Common myeloid progenitor, CD34-positive (primary cell): ENCODE data around the gene SPATA31D4. TPM values are rescaled to one million over a fixed set of nuclear protein-coding genes. Genes with fewer than 3 reads are reported as not detected.
"Not testable (repeated sequence)": the region's sequence is repeated elsewhere in the genome, so short reads cannot be mapped to it uniquely, and the experiment has no call there.

Experiments used
- CTCF ChIA-PET: fragments of 350-600 bp; sonication (Branson Sonifier 250); formaldehyde crosslinking; loops from one replicate; lab custom pipeline; 2021; ENCODE audit warnings: antibody characterized with exemption; lab: Charles Lee
- POLR2A ChIA-PET: fragments of 350-600 bp; sonication (Branson Sonifier 250); formaldehyde crosslinking; loops from one replicate; lab custom pipeline; 2021; ENCODE audit warnings: antibody characterized with exemption; lab: Charles Lee
- DNase-seq, 3 donors: peaks; one replicate each; pipeline versions ENCODE4 v3.0.0 to v3.0.0-alpha.2; 2013
- H3K27ac ChIP-seq, 2 experiments: 1 replicate in 1 of 2; 2 replicates in 1 of 2; pipeline ENCODE4 v1.7.0; 2013; ENCODE audit warnings: inconsistent platforms in 2 of 2, low read length in 2 of 2, mild to moderate bottlenecking in 2 of 2, low read depth in 1 of 2, moderate library complexity in 1 of 2; ENCODE audit not compliant: severe bottlenecking in 2 of 2, insufficient read depth in 1 of 2, poor library complexity in 1 of 2
- H3K27me3 ChIP-seq, 5 experiments: replicated peaks in 2 of 5; 1 replicate in 3 of 5; 2 replicates in 2 of 5; pipeline versions ENCODE4 v1.6.1 to v1.7.0; 2013; ENCODE audit warnings: low read length in 4 of 5, mild to moderate bottlenecking in 2 of 5, moderate library complexity in 2 of 5, inconsistent platforms in 1 of 5; ENCODE audit not compliant: insufficient read depth in 5 of 5, control insufficient read depth in 4 of 5
- H3K36me3 ChIP-seq, 4 experiments: 1 replicate in 2 of 4; 2 replicates in 2 of 4; pipeline versions ENCODE4 v1.6.1 to v1.7.0; 2013; ENCODE audit warnings: low read length in 3 of 4, control low read depth in 1 of 4, mild to moderate bottlenecking in 1 of 4; ENCODE audit not compliant: control insufficient read depth in 4 of 4, insufficient read depth in 4 of 4
- H3K4me1 ChIP-seq, 4 experiments: 1 replicate in 3 of 4; 2 replicates in 1 of 4; pipeline versions ENCODE4 v1.6.1 to v1.7.1; 2013; ENCODE audit warnings: low read length in 3 of 4, mild to moderate bottlenecking in 3 of 4, control low read depth in 1 of 4, inconsistent platforms in 1 of 4, moderate library complexity in 1 of 4; ENCODE audit not compliant: control insufficient read depth in 4 of 4, insufficient read depth in 4 of 4; ENCODE audit errors: control extremely low read depth in 1 of 4
- H3K4me3 ChIP-seq, 7 experiments: 1 replicate in 4 of 7; 2 replicates in 3 of 7; pipeline versions ENCODE4 v1.5.1 to v1.7.0; 2013; ENCODE audit warnings: mild to moderate bottlenecking in 7 of 7, low read length in 6 of 7, moderate library complexity in 6 of 7, inconsistent platforms in 2 of 7, low read depth in 2 of 7, control low read depth in 1 of 7; ENCODE audit not compliant: insufficient read depth in 4 of 7, control insufficient read depth in 1 of 7; ENCODE audit errors: extremely low read depth in 1 of 7
- H3K9me3 ChIP-seq, 5 experiments: 1 replicate in 4 of 5; 2 replicates in 1 of 5; pipeline versions ENCODE4 v1.6.1 to v1.7.1; 2013; ENCODE audit warnings: low read length in 4 of 5, mild to moderate bottlenecking in 2 of 5, inconsistent platforms in 1 of 5, low read depth in 1 of 5, moderate library complexity in 1 of 5; ENCODE audit not compliant: control insufficient read depth in 4 of 5, insufficient read depth in 2 of 5; ENCODE audit errors: control extremely low read depth in 1 of 5
- WGBS: methylation state at CpG from one replicate; pipeline ENCODE4 v1.1.5; 2013; ENCODE audit not compliant: insufficient coverage; 5-methylcytosine and 5-hydroxymethylcytosine counted together
- polyA plus RNA-seq: library from polyadenylated mRNA; unstranded; fragments of 120-200 nt; gene quantifications from one replicate; pipeline ENCODE4 v1.2.1, GENCODE V29; 2013

SPATA31D4 gene
- not detected for polyA plus RNA-seq

DNA sequence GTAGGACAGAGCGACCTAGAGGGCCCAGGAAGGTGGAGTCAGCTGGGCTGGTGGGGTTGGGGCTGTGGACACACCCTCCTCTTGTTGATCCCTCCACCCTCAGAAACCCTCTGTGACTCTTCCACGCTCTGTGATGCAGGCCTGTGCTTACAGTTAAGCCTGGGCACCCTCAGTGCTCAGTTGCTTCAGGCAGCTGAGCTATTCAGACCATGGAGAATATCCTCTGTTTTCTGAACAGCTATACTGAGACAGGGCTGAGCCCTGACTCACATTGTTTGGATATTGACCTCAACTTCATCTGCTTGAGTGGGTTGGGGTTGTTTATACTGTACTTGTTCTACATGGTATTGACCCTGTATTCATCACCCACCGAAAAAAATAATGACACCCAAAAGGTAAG, at the start of gene SPATA31D4:
Gene SPATA31D4 (plus strand): TSS at position 124 of the 400 bp plus-strand sequence. CDS start 86 bp downstream, at position 210.
- H3K4me3 ChIP-seq, H3K9me3 ChIP-seq, H3K27me3 ChIP-seq, H3K4me1 ChIP-seq, CTCF ChIA-PET, DNase-seq, H3K36me3 ChIP-seq, H3K27ac ChIP-seq, POLR2A ChIA-PET: not testable (repeated sequence)
- WGBS: no CpG with 5 or more reads among the region's 3 CpGs

DNA sequence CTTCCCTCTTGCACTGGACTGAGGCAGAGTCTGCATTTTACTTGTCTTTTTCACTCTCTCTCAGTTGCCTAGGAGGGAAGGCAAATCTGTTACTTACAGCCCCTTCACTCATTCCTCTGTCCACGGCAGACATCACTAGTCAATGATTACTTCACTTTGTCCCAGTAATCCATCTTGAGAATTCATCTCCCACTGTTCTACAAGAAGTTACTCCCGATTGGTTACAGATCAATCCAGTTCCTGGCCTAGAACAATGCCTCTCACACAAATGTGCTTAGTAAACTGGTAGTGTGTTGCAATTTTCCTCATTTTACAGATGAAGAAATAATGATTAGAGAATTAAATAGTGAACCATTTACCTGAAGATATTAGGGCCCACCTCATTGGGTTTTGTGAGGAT, 49.7 kb upstream of the SPATA31D4 start:
- WGBS: no CpG with 5 or more reads among the region's 2 CpGs
- ChIA-PET CTCF (no interaction called here), POLR2A (no interaction called here)
- Histone ChIP-seq H3K9me3 (no peaks in the 10 kb centered on the region), H3K36me3 (no peaks in the 10 kb centered on the region), H3K27me3 (no peaks in the 10 kb centered on the region), H3K4me3 (no peak overlapping the region), H3K4me1 (no peaks in the 10 kb centered on the region), H3K27ac (no peak overlapping the region)
- DNase-seq: no peak

- POLR2A ChIA-PET: no interaction called here
- 7% methylated on average over 2 of the region's 4 CpGs for WGBS
- Histone ChIP-seq H3K36me3 (no peaks in the 10 kb centered on the region), H3K4me1 (no peaks in the 10 kb centered on the region), H3K27me3 (no peaks in the 10 kb centered on the region), H3K27ac (no peak overlapping the region), H3K9me3 (no peaks in the 10 kb centered on the region), H3K4me3 (no peak overlapping the region)
- CTCF ChIA-PET: no interaction called here
- no peak for DNase-seq
Measured at GRCh38 chr9:81879501-81879916, 48.7 kb upstream of the SPATA31D4 start.

DNA sequence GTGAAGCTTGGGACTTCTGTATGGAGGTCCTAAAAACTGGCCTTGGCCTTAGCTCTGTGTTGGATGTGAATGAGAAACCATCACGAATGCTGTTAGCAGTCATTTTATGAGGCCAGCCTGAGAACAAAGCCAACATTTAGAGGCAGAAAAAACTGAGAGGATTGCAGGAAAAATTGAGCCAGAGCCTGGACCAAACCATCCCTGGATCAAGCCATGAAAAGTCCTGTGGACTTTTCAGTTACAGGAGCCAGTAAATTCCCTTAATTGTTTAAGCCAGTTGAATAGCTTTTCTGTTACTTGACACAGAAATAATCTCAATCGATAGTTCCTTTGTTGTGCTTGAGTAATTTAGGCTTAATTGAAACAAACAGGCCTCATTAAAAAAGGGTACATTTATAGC, 42.6 kb upstream of the SPATA31D4 start:
- ChIA-PET CTCF (interaction anchor here (1.1 kb wide), 1 partner anchor 11 kb away, joined by 3 read pairs; no protein-coding TSS in a partner anchor), POLR2A (no interaction called here)
- 100% methylated on average over 1 of the region's 2 CpGs for WGBS

GRCh38 chr9:81886665-81887064, 41.6 kb upstream of the SPATA31D4 start:
- Histone ChIP-seq H3K4me3 (no peak overlapping the region), H3K27ac (no peak overlapping the region), H3K27me3 (no peaks in the 10 kb centered on the region), H3K4me1 (no peaks in the 10 kb centered on the region), H3K36me3 (no peaks in the 10 kb centered on the region), H3K9me3 (no peaks in the 10 kb centered on the region)
- WGBS: 83% methylated on average over 1 of the region's 1 CpG
- CTCF ChIA-PET: interaction anchor here (1.1 kb wide), 1 partner anchor 12 kb away, joined by 3 read pairs; no protein-coding TSS in a partner anchor
- DNase-seq: no peak
- POLR2A ChIA-PET: no interaction called here

More for the DNA sequence above, 42.6 kb upstream of the SPATA31D4 start:
- H3K27me3 ChIP-seq: no peaks in the 10 kb centered on the region
- no peaks in the 10 kb centered on the region for H3K36me3 ChIP-seq
- H3K4me1 ChIP-seq: no peaks in the 10 kb centered on the region
- no peak overlapping the region for H3K4me3 ChIP-seq
- no peak for DNase-seq
- no peak overlapping the region for H3K27ac ChIP-seq
- H3K9me3 ChIP-seq: no peaks in the 10 kb centered on the region

- ChIA-PET CTCF (no interaction called here), POLR2A (no interaction called here)
- WGBS: 92% methylated on average over 2 of the region's 3 CpGs
- H3K4me1 ChIP-seq: no peaks in the 10 kb centered on the region
- no peaks in the 10 kb centered on the region for H3K9me3 ChIP-seq
- H3K4me3 ChIP-seq: no peak overlapping the region
- no peaks in the 10 kb centered on the region for H3K27me3 ChIP-seq
- no peak for DNase-seq
- H3K27ac ChIP-seq: no peak overlapping the region
- H3K36me3 ChIP-seq: no peaks in the 10 kb centered on the region
Measured at GRCh38 chr9:81890104-81890503, 38.1 kb upstream of the SPATA31D4 start.

GRCh38 chr9:81892440-81892839, 35.8 kb upstream of the SPATA31D4 start:
- H3K4me1 ChIP-seq: no peaks in the 10 kb centered on the region
- H3K27ac ChIP-seq: no peak overlapping the region
- H3K36me3 ChIP-seq: no peaks in the 10 kb centered on the region
- WGBS: 100% methylated on average over 1 of the region's 1 CpG
- H3K27me3 ChIP-seq: no peaks in the 10 kb centered on the region
- no peaks in the 10 kb centered on the region for H3K9me3 ChIP-seq
- ChIA-PET CTCF (no interaction called here), POLR2A (no interaction called here)
- H3K4me3 ChIP-seq: no peak overlapping the region
- no peak for DNase-seq
